Endometrial microvascular endothelial cells (primary cell): ENCODE data around the gene ATG2A. TPM values are rescaled to one million over a fixed set of nuclear protein-coding genes. Genes with fewer than 3 reads are reported as not detected.

ENCODE experiments used
- in situ Hi-C: cut with HindIII; loops from 2 replicates; pipeline ENCODE4 v1.10.0; 2017; ENCODE audit warnings: low sequenced_read_pairs, low pct_unique_long_range_greater_than_20kb; ENCODE audit errors: inconsistent ontology term
- total RNA-seq: library from RNA; depleted of rRNA; stranded (reverse); fragments of >200 nt; gene quantifications from one replicate; pipeline ENCODE4 v1.2.3, GENCODE V29; 2015; ENCODE audit errors: inconsistent ontology term

ATG2A gene
- total RNA-seq, 1 donor from 2014 or later, result 26.2 TPM

GRCh38 chr11:64926689-64927088, 9.7 kb upstream of the ATG2A start:
- in situ Hi-C loops, result no loop called here

- in situ Hi-C loops, result no loop called here
Measured at GRCh38 chr11:64925536-64926436, 8.8 kb upstream of the ATG2A start.

- in situ Hi-C loops, result no loop called here
Measured at GRCh38 chr11:64924910-64925284, 7.9 kb upstream of the ATG2A start.

DNA sequence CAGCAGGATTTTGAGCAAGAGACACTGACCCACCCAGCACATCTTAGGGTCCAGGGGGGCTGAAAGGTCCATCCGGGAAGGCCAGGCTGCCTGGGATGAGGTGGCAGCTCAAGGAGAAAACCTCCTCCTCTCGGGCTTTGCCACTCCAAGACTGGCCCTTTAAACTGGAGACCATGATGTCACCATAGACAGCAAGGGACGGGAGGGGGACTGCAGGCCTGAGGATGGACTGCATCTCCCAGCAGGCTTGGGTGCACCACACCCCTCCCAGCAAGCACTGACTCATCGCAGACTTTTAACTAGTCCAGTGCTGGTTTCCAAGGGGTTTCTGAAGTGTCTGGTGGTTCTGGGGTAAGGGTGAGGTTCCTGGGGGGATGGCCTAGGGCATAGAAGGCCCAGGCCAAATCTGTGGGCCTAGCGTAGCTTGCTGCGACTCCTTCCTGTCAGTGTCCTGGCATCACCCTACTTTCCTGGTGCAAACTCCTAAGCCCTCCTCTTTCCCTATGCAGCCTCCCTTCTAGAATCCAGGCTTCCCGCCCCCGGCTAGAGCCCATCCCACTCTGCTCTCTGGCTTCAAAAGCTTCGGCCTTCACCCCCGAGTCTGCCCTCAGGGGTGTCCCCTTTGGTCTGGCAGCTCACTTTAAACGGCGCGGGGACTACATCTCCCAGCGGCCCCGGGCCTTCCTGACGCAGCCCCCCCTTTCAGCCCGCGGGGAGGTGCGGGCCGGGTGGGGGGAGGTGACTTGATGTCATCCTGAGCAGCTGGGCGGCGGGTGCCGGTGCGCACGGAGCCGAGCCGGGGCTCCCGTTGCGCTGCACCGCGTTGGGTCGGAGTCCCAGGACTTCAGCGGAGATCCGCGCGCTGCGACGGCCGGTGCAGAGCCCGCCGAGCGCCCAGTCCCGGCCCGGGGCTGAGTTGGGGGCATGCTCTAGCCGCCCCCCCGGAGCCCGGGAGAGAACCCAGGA, 7.2 kb upstream of the ATG2A start, which contains the start of gene PPP2R5B:
TSS of gene PPP2R5B (plus strand) at position 746 of the 966 bp plus-strand sequence. CDS start 1,046 bp downstream, outside the sequence.
- in situ Hi-C loops, result no loop called here

DNA sequence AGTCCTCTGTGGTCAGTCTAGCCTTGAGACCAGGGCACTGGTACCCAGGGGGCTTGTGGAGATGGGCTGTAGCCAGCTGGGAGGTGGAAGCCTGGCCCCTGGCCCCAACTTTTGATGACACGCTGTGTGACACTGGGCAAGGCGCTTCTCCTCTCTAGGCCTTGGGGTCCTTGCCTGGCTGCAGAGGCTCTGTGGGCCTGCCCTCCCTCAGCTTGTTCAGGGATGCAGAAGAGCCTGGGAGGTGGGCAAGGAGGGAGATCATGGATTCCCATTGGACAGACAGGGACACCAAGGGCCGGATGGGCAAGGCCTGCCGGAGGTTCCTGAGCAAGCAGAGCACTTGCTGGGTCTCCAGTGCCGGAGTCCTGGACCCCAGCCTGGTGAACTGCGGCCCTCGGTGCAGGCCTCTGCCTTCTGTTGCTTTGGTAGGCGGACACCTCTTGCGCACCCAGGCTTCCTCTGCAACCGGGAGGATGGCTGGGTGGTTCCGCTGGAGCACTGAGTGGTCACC, 6.2 kb upstream of the ATG2A start:
- in situ Hi-C loops, result no loop called here

DNA sequence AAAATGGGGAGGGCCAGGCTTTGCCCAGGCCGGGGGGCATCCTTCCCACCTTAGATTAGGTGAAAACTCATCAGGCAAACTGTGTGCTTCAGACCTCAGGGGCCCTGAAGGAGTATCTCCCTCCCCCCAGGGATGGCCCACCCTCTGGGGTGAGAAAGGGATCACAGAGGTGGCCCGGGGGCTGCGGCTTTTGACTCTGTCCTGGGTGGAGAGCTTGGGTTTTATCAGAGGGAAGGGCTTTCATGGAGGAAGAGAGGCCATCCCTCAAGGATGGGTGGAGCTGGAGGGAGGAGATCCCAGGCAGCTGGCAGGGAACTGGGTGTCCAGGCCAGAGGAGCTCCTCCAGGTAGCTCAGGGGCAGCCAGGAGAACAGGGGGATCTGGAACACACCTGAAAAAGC, 4.4 kb upstream of the ATG2A start:
- in situ Hi-C loops, result no loop called here

GRCh38 chr11:64920124-64920523, 3.1 kb upstream of the ATG2A start:
- in situ Hi-C loops, result no loop called here

- in situ Hi-C loops, result no loop called here
Measured at GRCh38 chr11:64919627-64920026, 2.6 kb upstream of the ATG2A start.

DNA sequence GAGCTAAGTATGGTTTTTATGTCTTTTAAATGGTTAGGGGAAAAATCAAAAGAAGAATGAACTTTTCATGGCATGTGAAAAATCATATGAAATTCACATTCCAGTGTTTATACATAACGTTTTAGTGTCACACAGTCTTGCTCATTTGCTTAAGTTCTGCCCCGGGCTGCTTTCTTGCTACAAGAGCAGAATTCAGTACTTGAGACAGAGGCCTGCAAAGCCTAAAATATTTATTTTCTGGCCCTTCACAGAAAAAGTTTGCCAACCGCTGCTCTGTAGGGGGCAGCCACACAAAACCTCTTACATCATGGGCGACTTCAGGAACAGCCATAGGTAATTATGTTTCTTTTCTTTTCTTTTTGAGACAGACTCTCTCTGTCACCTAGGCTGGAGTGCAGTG, 1.0 kb upstream of the ATG2A start:
- in situ Hi-C loops, result no loop called here

DNA sequence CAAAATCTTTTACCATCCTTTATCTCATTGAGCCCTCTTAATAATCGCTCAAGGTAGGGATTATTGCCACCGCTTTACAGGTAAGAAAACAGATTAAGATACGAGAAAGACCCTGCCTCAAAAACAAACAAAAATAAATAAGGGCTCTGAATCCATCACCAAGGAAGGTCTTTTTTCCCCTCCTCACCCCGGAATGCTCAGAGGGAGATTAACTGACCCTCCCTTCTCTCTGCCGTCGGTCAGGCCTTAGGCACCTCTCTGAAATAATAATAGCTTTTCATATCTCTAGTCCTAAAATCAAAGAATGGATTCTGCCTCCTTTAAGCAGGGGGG, 620 bp upstream of the ATG2A start:
- in situ Hi-C loops, result no loop called here

DNA sequence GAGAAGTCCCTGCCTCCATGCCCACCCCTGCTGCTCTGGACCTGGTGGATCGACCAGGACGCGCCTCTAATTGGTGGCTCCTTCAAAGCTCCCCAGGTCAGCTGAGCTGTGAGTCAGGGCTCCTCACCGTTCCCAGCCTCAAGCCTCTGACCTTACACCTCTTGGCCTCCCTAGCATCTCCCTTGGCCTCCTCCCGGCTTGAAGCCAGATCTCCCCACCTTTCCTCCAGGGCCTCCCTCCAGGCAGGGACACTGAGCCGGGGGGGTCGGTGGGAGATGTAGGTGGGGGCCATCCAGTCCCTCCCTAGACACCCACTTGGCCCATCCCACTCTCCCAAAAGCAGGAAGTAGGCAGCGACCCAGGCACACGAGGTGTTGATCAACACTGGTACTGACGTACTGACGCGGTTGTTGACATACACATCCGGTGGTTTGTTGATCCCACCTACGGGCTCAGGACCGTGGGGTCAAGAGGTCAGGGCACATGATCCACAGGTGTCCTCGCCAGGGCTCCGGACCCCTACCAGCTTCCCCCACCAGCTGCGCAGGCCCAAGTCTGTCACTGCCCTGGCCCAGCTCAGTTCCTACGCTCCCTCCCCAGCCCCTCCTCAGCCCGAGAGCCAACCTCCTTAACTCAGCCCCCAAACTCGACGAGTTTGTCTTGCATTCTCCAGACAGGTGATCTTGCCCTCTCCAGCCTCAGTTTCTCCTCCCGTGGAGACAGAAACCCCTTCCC, 802 bp downstream of the ATG2A start:
- in situ Hi-C loops, result no loop called here

GRCh38 chr11:64915376-64915887, 1.6 kb downstream of the ATG2A start:
- in situ Hi-C loops, result no loop called here

DNA sequence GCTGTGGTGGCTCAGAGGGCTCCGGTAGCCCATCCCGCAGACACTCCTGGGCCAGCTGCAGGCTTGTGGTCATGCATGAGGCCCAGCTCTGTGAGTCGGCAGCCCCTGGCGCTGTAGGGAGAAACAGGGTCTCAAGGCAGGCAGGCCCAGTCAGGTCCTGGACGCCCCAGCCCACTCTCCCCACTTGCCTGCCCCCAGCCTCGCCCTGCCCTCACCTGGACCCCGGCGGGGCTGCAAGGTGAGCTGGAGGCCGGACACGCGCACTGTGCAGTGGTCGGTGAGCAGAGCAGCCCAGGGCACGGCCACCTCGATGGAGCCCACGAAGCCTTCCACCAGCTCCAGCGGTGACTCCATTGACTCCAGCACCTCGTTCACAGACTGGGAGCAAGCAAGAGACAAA, 2.9 kb downstream of the ATG2A start:
- in situ Hi-C loops, result no loop called here

DNA sequence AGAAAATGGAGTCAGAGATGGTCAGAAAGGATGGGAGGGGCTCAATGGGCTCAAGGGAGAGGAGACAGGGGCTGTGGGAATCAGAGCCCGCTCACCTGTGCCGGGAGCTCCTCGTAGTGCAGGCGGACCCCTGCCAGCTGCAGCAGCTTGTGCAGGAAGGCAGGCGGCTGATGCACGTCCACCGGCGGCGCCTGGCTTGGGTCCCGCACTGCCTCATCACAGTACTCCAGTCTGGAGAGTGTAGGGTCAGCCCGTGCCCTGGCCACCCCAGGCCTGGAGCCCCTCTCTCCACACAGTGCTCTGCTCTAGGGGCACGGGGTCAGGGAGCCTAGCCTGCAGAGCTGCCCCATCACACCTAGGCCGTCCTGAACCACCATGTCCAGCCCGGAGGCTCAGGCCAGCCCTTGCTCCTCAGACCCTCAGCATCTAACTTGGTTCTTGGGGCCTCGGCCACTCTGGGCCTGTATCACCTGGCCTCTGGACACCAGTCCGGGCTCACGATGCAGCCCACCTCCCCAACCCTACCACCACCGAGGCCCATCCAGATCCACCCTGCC, 3.8 kb downstream of the ATG2A start:
- in situ Hi-C loops, result no loop called here

- in situ Hi-C loops, result no loop called here
Measured at GRCh38 chr11:64911689-64912088, 5.3 kb downstream of the ATG2A start.

GRCh38 chr11:64911142-64911541, 5.9 kb downstream of the ATG2A start:
- in situ Hi-C loops, result no loop called here

DNA sequence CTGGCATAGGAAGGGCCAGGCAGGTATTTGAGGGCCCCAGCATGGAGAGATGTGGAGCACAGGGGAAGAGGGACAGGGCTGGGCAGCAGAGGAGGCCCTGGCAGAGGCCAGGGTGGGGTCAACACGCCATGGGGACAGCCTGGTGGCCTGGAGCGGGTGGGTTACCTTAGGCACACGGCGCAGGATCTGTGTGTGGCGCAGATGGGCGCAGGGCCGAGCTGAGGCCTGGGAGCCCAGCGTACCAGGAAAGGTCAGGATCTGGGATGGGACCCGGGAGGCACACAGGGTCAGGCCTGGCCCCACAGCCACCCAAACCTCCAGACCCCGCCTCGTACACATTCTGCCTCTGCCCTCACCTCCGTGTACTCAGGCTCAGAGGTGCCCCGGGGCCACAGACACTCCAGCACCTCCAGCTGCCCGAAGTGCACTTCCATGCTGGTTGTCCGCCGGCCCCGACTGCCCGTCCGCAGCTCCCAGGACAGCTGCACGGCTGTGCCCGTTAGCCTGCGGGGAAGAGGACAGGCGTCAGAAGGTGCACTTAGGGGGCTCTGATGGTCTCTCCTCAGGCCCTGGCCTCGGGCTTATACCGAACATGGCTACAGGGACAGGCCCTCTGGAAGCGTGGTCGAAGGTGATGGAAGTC, 6.4 kb downstream of the ATG2A start:
- in situ Hi-C loops, result no loop called here
